NCI-H748 treated with DMSO at 0.1 percent for 48 hours (cell line): ENCODE results near the gene KRT8.
A peak's percentile ranks its signal among the peaks of the same experiment; 100 is the strongest.
"Not testable (repeated sequence)": the region's sequence is repeated elsewhere in the genome, so short reads cannot be mapped to it uniquely, and the experiment has no call there.

ENCODE experiments used
- DNase-seq: peaks from one replicate; lab custom pipeline; 2025; lab: John Stamatoyannopoulos, UW

The KRT8 gene

GRCh38 chr12:52874573-52875435 lies 30.1 kb downstream of the KRT8 start:
- DNase-seq, result no peak

DNA sequence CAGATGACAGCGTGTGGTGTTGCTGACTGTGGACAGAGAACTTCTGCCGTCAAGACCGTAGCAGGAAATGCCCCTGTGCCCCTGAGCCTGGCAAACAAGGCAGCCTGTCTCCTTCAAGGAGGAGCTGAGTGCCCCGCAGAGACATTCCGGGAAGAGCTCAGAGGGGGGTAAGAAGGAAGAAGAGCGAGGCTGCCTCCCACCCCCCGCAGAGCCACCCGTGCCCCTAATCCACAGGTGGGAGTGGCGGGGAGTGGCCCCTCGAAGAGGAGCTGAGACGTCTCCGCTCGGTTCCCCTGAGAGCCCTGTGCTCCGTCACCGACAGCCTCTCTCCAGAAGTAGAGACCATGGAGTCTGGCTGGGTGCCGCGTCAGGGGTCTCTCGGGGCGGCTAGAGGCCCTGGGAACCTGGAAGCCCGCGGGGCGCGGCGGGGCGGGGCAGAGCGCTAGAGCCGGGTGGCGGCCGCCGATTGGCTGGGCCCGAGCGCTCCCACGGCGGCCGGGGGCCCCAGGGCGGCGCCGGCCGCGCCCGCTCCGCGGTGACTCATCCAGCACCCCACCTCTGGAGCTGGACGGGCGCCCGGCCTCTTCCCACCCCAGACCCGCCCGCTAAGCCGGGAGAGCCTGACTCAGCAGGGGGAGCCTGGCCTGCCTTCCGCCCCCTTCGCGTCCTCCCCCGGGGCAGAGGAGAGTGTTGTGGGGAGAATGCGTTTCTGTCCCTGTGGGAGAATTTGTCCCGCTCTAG lies 30.9 kb downstream of the KRT8 start:
- DNase-seq, result peak; percentile 33

DNA sequence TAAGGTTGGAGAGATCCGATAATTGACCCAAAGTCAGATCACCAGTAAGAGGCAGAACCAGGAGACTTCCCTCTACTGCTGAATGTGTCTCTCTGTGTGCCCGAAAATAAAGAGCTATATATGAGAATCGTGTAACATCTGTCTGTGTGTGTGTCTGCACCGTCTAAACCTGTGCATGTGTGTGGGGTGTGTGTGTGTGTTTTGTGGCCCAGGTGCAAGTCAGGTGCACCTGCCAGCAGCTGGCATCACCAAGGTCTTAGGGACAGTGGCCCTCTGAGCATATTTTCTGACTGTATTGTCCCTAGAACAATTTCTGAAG lies 31.4 kb downstream of the KRT8 start:
- peak; percentile 73 for DNase-seq

DNA sequence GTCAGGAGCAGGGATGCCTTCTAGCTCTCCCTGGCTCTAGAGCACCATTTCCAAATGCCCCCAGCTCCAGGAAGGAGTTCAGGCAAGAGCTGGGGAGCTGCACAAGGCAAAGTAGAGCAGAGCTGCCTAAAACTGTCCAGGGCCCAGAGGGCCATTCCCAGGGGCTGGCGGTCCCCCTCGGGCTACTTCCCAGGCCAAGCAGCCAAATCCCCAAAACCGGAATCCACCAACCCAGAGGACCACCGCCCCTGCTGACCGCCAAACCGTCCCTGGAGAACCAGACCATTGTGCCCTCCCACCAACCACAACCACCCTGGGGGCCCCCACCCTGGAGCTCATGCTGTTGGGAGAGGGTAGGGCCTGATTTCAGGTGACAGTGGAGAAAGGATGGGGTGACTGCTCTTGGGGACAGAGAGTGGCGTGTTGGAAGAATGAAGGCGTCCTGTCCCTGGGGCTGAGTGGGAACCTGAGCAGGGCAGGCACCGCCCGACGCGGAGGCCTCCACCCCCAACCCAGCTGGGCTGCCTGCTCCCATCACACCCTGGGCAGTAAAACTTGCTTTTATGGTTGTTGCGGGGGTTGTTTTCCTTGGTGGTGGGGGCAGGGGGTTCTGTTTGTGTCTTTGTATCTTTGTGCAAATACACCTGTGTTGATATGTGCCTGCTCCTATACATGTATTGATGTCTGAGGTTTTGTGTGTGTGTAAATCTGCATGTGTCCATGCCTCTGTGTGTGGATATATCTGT lies 32.1 kb downstream of the KRT8 start:
- DNase-seq, result peak; percentile 72

DNA sequence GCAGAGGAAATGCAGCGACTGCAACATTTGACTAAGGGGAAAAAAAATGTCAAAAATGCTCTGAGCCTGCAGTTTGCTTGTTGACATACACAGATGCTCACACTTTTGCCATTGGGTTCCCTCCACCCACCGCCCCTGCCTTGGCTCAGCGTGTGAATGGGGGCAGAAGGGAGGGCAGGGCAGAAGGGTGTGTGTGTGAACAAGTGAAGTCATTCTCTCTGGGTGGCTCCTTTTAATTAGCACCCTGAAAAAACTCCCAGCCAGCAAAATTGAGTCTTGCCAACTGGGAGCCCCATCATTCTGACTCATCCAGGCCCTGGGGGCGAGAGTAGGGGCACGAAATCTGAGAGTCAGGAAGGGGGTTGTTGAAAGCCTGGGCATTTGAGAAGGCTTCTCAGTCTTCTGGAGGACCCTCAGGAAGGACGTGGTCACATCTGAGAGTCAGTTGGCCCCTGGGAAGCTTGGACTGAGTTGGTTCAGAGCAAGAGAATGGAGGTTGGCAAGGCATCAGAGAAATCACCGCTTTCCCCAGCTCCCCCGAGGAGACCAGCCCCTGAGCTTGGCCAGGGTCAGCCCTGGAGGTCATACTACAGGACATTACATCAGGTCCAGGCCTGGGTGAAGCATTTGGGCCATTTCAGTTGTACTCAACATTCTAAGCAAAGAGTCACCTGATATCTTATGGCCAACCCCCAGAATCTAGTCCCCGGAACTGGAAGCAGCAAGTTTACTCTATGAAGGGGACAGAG lies 33.4 kb downstream of the KRT8 start:
- DNase-seq, result no peak

DNA sequence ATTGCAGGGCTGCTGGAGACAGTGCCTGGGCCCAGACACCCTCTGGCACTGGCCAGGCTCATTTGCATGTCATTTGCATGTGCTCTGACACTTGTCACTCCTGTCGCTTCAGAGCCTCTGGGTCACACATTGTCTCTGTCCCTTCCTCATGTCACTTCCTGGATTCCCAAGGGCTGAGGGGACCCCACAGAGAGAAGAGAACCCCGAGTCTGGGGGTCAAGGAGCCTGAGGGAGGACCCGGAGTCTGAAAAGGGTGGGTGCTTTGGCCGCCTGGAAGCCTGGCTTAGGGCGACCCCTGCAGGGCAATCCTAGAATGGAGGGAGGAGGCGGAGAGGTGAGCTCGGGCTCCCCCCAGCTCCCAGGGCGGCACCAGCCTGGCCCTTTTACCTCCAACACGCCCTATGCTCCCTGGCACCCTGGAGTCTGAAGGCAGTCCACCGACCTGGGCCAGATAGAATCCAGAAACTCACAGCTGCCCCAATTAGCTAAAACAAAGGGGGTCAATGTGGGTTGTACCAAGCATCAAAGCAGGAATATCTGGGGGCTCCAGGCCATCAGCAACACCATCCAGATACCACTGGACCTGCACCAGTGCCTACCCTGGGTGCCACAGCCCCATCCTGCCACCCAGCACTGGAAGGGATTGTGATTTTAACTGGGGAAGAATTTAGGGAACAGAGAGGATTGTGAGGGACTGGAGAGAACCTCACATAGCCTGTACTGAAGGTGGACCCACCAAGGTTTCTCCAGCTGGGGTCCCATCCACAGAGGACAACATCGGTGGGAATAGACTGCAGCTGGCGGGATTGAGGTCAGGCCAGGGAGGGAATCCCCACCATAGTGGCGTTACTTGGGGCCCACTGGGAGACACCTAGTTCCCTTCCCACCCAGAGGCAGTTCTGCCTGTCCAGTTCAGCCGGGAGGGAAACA lies 34.2 kb downstream of the KRT8 start:
- DNase-seq, result no peak

GRCh38 chr12:52867642-52868041 lies 37.2 kb downstream of the KRT8 start:
- no peak for DNase-seq

GRCh38 chr12:52867152-52867551 lies 37.7 kb downstream of the KRT8 start:
- DNase-seq, result no peak

DNA sequence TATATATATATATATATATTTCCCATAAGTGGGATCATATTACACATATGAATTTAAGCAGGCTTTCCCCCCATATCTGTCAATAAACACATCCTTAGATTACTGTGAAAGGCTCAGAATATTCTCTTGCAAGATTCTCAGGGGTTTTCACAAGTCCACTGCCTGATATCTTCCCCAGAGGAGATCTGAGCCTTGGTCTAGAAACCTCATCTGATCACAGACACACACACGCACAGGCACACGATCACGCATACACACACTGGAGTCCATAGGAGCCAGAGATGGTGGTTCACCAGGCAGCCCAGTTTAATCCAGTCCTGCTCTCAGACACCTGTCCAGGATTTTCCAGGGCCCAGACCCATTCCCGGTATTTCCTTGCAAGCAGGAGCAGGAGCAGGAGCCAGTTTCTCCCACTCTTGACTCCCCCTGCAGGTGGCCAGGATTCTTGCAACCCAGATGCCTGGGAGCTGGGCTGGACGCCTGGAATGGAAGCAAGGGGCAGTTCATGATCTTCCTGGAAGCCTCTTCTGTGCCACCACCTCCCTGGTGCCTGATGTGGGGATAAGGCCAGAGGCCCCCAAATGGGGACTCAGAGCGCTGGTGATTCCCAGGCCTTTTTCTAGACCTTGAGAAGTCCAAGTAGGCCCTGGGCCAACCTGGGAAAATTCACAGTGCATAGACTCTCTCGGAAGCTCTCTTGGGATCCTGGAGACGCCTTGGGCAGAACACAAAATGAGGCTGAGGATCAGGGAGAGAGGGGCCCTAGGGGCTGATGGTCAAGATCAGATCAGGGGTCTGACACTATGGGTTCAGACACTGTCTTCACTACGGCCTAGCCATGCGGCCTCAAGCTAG lies 39.6 kb downstream of the KRT8 start:
- peak; percentile 30 for DNase-seq

DNA sequence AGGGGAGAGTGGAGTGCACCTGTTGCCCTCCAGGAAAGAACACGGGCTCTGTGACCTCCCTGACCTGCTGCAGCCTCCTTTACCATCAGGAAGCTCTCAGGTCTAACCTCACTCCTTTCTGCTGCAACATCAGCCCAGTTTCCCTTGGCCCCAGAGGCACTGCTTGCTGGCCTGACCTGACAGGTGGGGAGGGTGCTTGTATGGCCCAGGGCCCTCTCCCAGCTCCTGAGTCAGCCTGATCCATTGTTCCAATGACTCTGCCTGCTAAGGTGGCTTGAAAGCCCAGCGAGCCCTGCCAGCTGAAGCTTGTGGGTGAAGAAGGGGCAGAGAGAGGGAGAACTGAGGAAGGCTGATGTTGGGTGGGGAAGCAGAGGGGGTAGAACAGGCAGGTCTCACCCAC lies 42.9 kb downstream of the KRT8 start:
- no peak for DNase-seq

DNA sequence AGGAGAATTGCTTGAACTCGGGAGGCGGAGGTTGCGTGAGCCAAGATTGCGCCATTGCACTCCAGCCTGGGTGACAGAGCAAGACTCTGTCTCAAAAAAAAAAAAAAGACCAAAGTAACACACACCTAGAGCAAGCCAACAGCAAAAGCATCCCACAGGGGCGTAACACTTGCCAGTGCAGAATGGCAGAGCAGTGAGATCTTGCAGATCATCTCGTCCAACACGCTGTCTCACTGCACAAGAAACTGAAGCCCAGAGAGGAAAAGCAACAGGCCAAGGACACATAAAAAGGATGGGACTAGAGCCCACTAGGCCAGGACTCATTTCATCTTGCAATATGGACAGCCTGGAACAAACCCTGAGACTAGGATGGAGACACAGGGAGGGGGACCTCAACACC lies 43.4 kb downstream of the KRT8 start:
- DNase-seq, result no peak

GRCh38 chr12:52860102-52860823 lies 44.6 kb downstream of the KRT8 start:
- no peak for DNase-seq

GRCh38 chr12:52857500-52857899 lies 47.4 kb downstream of the KRT8 start:
- DNase-seq, result no peak

DNA sequence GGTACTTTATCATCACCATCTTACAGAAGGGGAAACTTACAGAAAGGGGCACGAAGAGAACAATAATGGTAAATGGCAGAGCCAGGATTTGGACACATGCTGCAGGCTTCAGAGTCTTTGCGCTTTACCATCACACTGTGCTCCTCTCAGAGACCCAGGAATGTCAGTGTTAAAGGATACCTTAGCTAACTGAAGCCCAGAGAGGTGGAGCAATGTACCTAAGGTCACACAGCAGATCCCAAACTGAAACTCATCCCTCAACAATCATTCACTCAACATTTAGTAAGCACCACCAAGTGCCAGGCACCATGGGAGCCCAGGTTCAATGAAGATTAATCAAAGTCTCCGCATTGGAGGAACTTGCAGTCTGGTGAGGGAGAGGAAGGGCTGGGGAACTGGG lies 48.1 kb downstream of the KRT8 start:
- no peak for DNase-seq

- DNase-seq, result not testable (repeated sequence)
Observed at GRCh38 chr12:52856077-52856476, 48.8 kb downstream of the KRT8 start.

DNA sequence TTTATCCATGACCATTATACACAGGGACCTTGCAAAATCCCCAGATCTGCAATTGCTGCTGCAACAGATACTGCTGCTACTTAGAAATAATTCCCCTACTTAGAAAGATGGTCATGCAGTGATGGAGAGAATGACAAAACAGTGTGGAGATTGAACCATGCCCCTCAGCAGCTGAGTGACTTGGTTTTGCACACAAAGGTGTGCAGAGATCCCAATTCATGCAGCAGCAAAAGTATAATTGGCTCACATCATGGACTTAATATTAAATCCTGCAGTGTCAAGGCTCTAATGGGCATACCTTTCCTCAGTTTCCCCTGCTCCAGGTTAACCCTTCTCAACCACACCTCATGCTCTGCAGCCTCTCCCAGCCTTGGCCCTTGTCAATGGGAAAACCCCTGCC lies 53.1 kb downstream of the KRT8 start:
- no peak for DNase-seq

DNA sequence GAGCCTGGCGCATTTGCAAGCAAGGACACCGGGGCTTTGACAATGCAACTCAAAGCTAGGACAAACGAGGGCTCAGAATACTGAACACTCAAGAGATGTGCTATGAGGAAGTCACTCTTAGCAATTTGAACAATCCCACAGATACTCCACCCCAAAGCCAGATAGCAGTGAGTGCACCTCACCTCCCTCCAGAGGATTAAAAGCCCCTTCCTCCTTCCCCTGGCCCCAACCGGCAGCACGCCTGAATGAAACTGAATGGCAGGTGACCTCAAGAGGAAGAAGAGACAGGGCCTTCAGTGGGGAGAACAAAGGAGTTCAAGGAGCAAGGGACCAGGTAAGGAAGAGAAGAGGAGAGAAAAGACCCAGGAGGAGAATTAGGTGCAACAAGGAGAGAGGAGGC lies 54.2 kb downstream of the KRT8 start:
- DNase-seq, result no peak

DNA sequence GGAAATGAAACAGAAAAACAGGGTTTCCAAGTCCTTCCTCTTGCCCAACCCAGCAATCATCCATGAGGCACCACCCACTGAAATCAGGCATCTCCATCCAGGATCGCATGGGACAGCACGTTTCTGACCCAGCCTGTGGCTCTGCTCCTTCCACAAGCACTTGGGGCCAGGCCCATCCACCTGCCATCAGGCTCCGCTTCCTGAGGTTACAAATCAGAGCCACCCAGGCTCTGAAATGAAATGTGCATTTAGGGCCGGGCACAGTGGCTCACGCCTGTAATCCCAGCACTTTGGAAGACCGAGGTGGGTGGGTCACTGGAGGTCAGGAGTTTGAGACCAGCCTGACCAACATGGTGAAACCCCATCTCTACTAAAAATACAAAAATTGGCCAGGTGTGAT lies 55.4 kb downstream of the KRT8 start:
- DNase-seq, result no peak

DNA sequence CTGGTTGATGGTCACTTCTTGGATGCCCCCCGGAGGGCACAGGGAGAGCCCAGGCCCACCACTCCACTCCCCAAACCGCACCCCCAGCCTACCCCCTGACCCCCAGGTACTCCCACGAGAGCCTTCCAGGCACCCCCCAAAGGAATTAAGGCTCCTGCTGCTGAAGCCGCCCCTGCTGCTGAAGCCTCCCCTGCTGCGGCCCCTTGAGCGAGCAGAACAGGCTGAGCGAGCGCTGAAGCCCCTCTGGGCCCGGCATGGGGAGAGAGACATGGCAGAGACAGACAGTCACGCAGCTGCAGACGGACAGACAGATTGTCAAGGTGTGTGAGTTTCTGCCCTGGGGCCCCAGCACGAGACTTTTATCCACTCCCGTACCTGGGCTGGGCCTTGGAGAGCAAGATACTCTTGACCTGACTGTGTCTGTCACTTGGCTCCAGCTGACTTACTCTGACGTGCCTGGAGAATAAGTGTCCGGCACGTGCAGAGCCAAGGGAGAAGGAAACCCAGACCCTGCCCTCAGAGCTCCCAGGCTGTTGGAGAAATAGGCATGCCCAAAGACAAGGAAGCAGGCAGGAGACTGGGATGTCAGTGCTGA lies 56.1 kb downstream of the KRT8 start, which contains the start of gene KRT78:
TSS of gene KRT78 (minus strand) at position 334 of the 595 bp plus-strand sequence. CDS start at position 270, 64 bp downstream.
- DNase-seq, result no peak
